Measurements from ENCODE around the gene CTRB1. TPM values are rescaled to one million over a fixed set of nuclear protein-coding genes. Genes with fewer than 3 reads are reported as not detected.

The CTRB1 gene
- total RNA-seq, 1 experiment from 2014 or later = not detected

- no peak for DNase-seq (ENCODE audit: low read depth, low spot score)
- in situ Hi-C loops (cut with HindIII; ENCODE audit: low pct_unique_long_range_greater_than_20kb, low sequenced_read_pairs) = no loop called here
Measured at GRCh38 chr16:75246504-75247205, 27.9 kb downstream of the CTRB1 start.

DNA sequence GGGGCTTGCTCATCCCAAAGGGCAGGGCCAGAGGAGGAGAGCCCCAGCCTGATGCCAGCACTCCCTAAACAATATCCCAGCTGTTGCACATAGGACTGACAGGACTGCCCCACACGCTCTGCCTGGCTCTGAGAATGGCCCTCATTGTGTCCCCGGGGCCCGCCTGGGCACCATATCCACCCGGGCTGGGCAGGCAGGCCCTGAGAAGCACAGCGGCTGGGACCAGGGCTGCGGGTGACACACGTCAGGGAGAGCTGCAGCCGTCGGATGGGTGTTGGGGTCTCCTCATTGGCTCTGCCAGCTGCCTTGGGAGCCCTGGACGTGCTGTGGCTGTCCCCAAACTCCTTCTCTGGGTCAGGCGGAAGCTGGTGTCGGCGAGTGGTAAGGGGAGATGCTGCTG lies 28.5 kb downstream of the CTRB1 start:
- no peak for DNase-seq (ENCODE audit: low read depth, low spot score)
- in situ Hi-C loops (cut with HindIII; ENCODE audit: low pct_unique_long_range_greater_than_20kb, low sequenced_read_pairs) = no loop called here

DNA sequence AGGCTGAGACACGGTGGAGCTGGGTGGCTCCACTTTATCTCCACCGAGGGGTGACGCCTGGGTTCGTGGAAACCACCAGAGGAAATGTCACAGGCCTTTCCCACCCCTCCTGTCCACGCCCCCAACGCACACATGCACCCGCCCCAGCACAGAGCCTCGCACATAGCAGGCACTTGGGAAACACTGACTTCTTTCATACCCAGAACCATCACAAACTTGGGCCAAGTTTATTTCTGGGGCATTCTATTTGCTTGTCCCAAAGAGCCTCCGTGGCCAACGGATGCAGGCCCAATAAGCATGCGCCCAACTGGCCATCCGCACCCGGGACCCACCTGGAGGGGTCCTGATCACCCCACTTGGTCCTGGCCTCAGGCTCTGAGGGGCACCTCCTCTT lies 29.4 kb downstream of the CTRB1 start:
- DNase-seq (ENCODE audit: low read depth, low spot score) = peak; percentile 14
- in situ Hi-C loops (cut with HindIII; ENCODE audit: low pct_unique_long_range_greater_than_20kb, low sequenced_read_pairs) = no loop called here

DNA sequence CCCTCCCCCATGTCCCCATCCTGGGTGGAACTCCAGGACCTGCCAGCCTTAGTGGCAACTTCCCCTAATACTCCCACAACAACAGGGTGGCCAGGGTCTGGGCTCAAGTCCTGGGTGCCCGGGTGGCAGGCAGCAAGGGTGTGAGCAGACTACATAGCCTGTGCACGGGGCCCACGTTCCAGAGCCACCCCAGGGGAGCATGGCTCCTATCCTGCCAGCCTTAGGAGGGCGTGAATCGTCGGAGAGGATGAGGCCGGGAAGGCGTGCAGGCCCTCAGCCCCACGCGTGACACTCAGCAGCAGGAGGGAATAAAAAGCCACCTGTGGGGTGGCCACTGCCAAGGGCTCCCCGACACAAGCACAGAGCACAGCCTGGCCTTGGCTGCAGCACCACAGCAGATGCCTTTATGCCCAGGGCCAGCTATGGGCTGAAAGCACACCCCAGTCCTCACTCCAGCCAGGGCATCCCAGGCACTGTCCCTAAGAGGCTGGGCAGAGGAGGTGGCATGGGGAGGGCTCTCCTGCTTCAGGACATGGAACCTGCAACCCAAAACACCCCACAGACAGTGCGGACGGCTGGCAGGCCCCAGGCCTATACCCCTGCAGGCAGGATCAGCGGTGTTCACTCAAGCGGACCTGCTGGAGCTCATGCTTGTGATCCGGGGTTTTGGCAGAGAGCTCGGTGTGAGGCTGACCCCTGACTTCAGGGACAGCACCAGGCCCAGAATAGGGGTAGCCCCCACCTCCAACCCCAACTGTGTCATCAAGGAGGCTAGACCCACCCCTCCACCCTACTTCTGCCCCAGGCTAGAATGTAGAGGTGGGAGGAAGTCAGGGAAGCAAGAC lies 30.0 kb downstream of the CTRB1 start:
- in situ Hi-C loops (cut with HindIII; ENCODE audit: low pct_unique_long_range_greater_than_20kb, low sequenced_read_pairs) = no loop called here
- no peak for DNase-seq (ENCODE audit: low read depth, low spot score)

GRCh38 chr16:75249441-75249840 lies 30.7 kb downstream of the CTRB1 start:
- in situ Hi-C loops (cut with HindIII; ENCODE audit: low pct_unique_long_range_greater_than_20kb, low sequenced_read_pairs) = no loop called here
- DNase-seq (ENCODE audit: low read depth, low spot score) = no peak

- no peak for DNase-seq (ENCODE audit: low read depth, low spot score)
- in situ Hi-C loops (cut with HindIII; ENCODE audit: low pct_unique_long_range_greater_than_20kb, low sequenced_read_pairs) = no loop called here
Measured at GRCh38 chr16:75250089-75250808, 31.5 kb downstream of the CTRB1 start.

DNA sequence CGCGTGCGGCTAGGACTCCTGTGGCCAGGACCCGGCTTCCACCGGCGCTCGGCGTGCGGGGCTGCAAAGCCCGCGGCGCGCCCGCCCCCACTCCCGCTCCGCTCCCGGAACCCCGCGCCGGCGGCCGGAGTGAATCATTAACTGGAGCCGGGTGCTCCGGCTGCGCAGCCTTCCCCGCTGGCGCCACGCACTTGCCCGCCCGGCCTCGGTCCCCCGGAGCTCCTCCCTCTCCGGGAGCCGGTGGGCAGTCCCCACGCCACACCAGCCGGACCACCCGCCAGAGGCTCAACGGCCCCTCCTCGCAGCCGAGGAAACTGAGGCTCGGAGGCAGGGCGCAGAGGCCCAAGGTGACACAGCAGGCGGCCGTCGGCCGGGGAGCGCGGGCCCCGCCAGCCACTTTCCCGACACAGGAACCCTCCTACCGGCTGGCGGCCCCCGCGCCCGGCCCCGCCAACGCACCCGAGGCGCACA lies 32.1 kb downstream of the CTRB1 start:
- DNase-seq (ENCODE audit: low read depth, low spot score) = no peak
- in situ Hi-C loops (cut with HindIII; ENCODE audit: low pct_unique_long_range_greater_than_20kb, low sequenced_read_pairs) = no loop called here

- peak; percentile 66 for DNase-seq (ENCODE audit: low read depth, low spot score)
- in situ Hi-C loops (cut with HindIII; ENCODE audit: low pct_unique_long_range_greater_than_20kb, low sequenced_read_pairs) = no loop called here
Measured at GRCh38 chr16:75251280-75252048, 32.7 kb downstream of the CTRB1 start, which contains the start of gene BCAR1. BCAR1 (minus strand) TSS chr16:75251624; CDS start chr16:75251482, 142 bp downstream.

- in situ Hi-C loops (cut with HindIII; ENCODE audit: low pct_unique_long_range_greater_than_20kb, low sequenced_read_pairs) = no loop called here
- no peak for DNase-seq (ENCODE audit: low read depth, low spot score)
Measured at GRCh38 chr16:75252049-75252864, 33.5 kb downstream of the CTRB1 start.

- no peak for DNase-seq (ENCODE audit: low read depth, low spot score)
- in situ Hi-C loops (cut with HindIII; ENCODE audit: low pct_unique_long_range_greater_than_20kb, low sequenced_read_pairs) = no loop called here
Measured at GRCh38 chr16:75252946-75253911, 34.4 kb downstream of the CTRB1 start.

GRCh38 chr16:75254359-75254837 lies 35.6 kb downstream of the CTRB1 start:
- no peak for DNase-seq (ENCODE audit: low read depth, low spot score)
- in situ Hi-C loops (cut with HindIII; ENCODE audit: low pct_unique_long_range_greater_than_20kb, low sequenced_read_pairs) = no loop called here

- DNase-seq (ENCODE audit: low read depth, low spot score) = no peak
- in situ Hi-C loops (cut with HindIII; ENCODE audit: low pct_unique_long_range_greater_than_20kb, low sequenced_read_pairs) = no loop called here
Measured at GRCh38 chr16:75256059-75256571, 37.3 kb downstream of the CTRB1 start.

GRCh38 chr16:75256696-75257343 lies 38.0 kb downstream of the CTRB1 start:
- no peak for DNase-seq (ENCODE audit: low read depth, low spot score)
- in situ Hi-C loops (cut with HindIII; ENCODE audit: low pct_unique_long_range_greater_than_20kb, low sequenced_read_pairs) = no loop called here

DNA sequence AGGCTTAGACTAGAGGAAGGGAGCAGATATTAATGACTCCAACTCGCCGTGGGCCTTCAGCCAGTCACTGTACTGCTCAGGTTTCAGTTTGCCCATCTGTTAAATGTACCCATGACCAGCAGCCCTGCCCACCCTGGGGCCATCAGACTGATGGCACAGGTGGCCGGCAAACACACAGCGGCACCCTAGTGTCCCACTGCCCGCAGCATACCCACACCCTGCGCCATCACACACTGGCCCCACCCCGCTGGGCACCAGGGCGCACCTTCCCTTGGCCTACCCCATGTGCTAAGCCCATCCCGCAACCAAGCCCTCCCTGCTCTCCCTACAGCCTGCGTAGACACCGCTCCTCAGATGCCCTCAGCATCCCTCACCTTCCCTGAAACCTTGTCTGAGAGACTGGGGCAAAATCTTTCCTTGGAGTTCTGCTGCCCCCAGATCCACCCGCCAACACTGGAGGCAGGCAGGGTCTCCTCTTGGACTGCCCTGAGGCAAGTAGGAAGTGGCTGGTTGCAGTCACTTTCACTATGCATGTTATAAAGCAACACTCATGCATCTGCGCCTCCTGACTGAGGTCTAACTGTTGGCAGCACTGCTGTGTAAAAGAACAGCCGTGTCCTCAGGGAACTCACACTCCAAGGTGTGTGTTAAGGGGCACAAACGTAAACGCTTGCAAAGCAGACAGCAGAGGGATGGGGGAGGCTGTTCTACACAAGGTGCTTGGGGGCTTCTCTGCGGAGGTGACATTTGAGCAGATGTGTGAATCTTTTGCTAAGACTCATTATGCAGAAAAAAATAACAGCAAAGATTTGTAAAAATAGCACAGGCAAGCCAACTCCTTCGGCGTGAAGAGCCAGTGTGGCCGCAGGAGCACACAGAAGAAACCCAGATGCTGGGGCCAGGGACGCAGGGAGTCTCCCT lies 39.4 kb downstream of the CTRB1 start:
- DNase-seq (ENCODE audit: low read depth, low spot score) = no peak
- in situ Hi-C loops (cut with HindIII; ENCODE audit: low pct_unique_long_range_greater_than_20kb, low sequenced_read_pairs) = no loop called here
